K562 (cell line): ENCODE measurements around the gene HS3ST2. TPM values are rescaled to one million over a fixed set of nuclear protein-coding genes. Genes with fewer than 3 reads are reported as not detected.

ENCODE experiments used
- ATAC-seq: fragments of 200-7000 bp; cut with Tn5 transposase; 3 replicates; pipeline ENCODE4 v1.9.1; 2020; ENCODE audit warnings: moderate library complexity
- BruUV-seq: library from RNA; stranded (reverse); fragments of 400-500 nt; replicated peaks from 2 replicates; lab custom pipeline; 2021; lab: Mats Ljungman, UMichigan
- CTCF ChIA-PET: fragments of 300-600 bp; formaldehyde crosslinking; extraction: SDS; loops from one replicate; lab custom pipeline; 2021; ENCODE audit warnings: low intra/inter-chr PET ratio; lab: Yijun Ruan, JAX
- POLR2A ChIA-PET: fragments of 300-600, 350-650 bp; sonication (Branson Sonifier 250); formaldehyde crosslinking; extraction: SDS; loops from one replicate; lab custom pipeline; 2021; ENCODE audit warnings: antibody characterized with exemption, inconsistent platforms; lab: Yijun Ruan, JAX
- DNase-seq, 4 experiments: peaks; one replicate each; pipeline versions ENCODE4 v3.0.0 to v3.0.0-alpha.2; 2011 to 2018; ENCODE audit warnings: low spot score in 3 of 4, mixed read lengths in 3 of 4; ENCODE audit errors: extremely low read depth in 1 of 4
- FAIRE-seq: peaks from 2 replicates; lab custom pipeline; 2011; peaks lifted over from hg19 to GRCh38; lab: Jason Lieb, UNC
- H2AFZ ChIP-seq: 2 replicates; pipeline ENCODE4 v1.6.0; 2011; ENCODE audit warnings: low read depth, low read length, control low read depth, inconsistent platforms
- H3K27ac ChIP-seq: fragments of 200-600 bp; 3 replicates; pipeline ENCODE4 v1.8.0; 2011; ENCODE audit warnings: low read depth, mild to moderate bottlenecking, control low read depth, inconsistent platforms, low read length, moderate library complexity, mixed read lengths; ENCODE audit errors: extremely low read depth
- H3K27me3 ChIP-seq, 2 experiments: fragments of 300-600 bp in 1 of 2; 2 replicates in 1 of 2; 3 replicates in 1 of 2; pipeline versions ENCODE4 v1.6.0 to v1.8.0; 2011; ENCODE audit warnings: inconsistent platforms in 2 of 2, low read length in 2 of 2, mild to moderate bottlenecking in 1 of 2, mixed read lengths in 1 of 2, moderate library complexity in 1 of 2; ENCODE audit not compliant: control insufficient read depth in 2 of 2, insufficient read depth in 2 of 2
- H3K36me3 ChIP-seq: fragments of 300-600 bp; 3 replicates; pipeline ENCODE4 v1.8.0; 2011; ENCODE audit warnings: mild to moderate bottlenecking, low read length, inconsistent platforms; ENCODE audit not compliant: control insufficient read depth, insufficient read depth
- H3K4me1 ChIP-seq, 2 experiments: fragments of 200-600 bp in 1 of 2; replicated peaks in 1 of 2; 2 replicates in 1 of 2; 3 replicates in 1 of 2; pipeline versions ENCODE4 v1.5.1 to v1.8.0; 2011; ENCODE audit warnings: inconsistent platforms in 2 of 2, low read length in 2 of 2, mild to moderate bottlenecking in 1 of 2, mixed read lengths in 1 of 2, moderate library complexity in 1 of 2; ENCODE audit not compliant: control insufficient read depth in 2 of 2, insufficient read depth in 2 of 2
- H3K4me2 ChIP-seq: 2 replicates; pipeline ENCODE4 v1.6.1; 2011; ENCODE audit warnings: low read length, control low read depth, inconsistent platforms, mixed read lengths; ENCODE audit not compliant: insufficient read depth
- H3K4me3 ChIP-seq: fragments of 200-600 bp; sonication (generic), shearing (Covaris generic); 2 replicates; pipeline ENCODE4 v1.5.1; 2016; ENCODE audit warnings: control low read depth, inconsistent platforms
- H3K79me2 ChIP-seq: fragments of 200-600 bp; 3 replicates; pipeline ENCODE4 v1.8.0; 2011; ENCODE audit warnings: low read length, inconsistent platforms; ENCODE audit not compliant: control insufficient read depth, insufficient read depth
- H3K9ac ChIP-seq, 2 experiments: 2 replicates each; pipeline versions ENCODE4 v1.6.0 to v1.6.1; 2011; ENCODE audit warnings: low read depth in 2 of 2, low read length in 2 of 2, control low read depth in 1 of 2, inconsistent platforms in 1 of 2, mild to moderate bottlenecking in 1 of 2, mixed read lengths in 1 of 2; ENCODE audit not compliant: insufficient read depth in 1 of 2
- H3K9me1 ChIP-seq: one replicate; pipeline ENCODE4 v1.6.0; 2011; ENCODE audit warnings: inconsistent platforms, mild to moderate bottlenecking, low read length, moderate library complexity; ENCODE audit not compliant: control insufficient read depth, insufficient read depth
- H3K9me3 ChIP-seq: replicated peaks from 2 replicates; pipeline ENCODE4 v1.5.1; 2011; ENCODE audit warnings: low read depth, low read length, inconsistent platforms; ENCODE audit not compliant: control insufficient read depth, insufficient read depth
- H4K20me1 ChIP-seq: replicated peaks from 2 replicates; pipeline ENCODE4 v1.6.1; 2011; ENCODE audit warnings: low read length, inconsistent platforms, mixed read lengths; ENCODE audit not compliant: control insufficient read depth, insufficient read depth
- POLR2AphosphoS5 ChIP-seq: IDR thresholded peaks from 2 replicates; pipeline ENCODE4 v1.6.1; 2011; ENCODE audit warnings: mild to moderate bottlenecking, low read depth, low read length, moderate library complexity; ENCODE audit not compliant: control insufficient read depth, insufficient read depth
- ZNF316 ChIP-seq: fragments of 450-650 bp; IDR thresholded peaks from 2 replicates; pipeline ENCODE4 v1.6.1; 2016
- ZNF668 ChIP-seq: fragments of 250-450 bp; sonication (Bioruptor Pico); IDR thresholded peaks from 2 replicates; pipeline ENCODE4 v1.8.0; 2022; ENCODE audit warnings: mild to moderate bottlenecking, inconsistent platforms
- WGBS: fragments of 100-300 bp; shearing (Covaris generic); methylation state at CpG from one replicate; pipeline ENCODE4 v1.1.6; 2016; ENCODE audit warnings: low coverage, mixed read lengths; ENCODE audit not compliant: insufficient coverage; ENCODE audit errors: missing lambda C conversion rate; 5-methylcytosine and 5-hydroxymethylcytosine counted together
- in situ Hi-C: fragments of 300-500 bp; cut with MboI; formaldehyde crosslinking; loops from 4 replicates; pipeline ENCODE4 v1.15.0; 2018; ENCODE audit warnings: inconsistent platforms, mixed read lengths
- intact Hi-C: fragments of 100-400 bp; cut with micrococcal nuclease; formaldehyde crosslinking; loops from 2 replicates; pipeline ENCODE4 v1.14.2; 2022
- polyA plus RNA-seq, 8 experiments: library from polyadenylated mRNA; depleted of rRNA in 4 of 8; stranded (reverse) in 5 of 8; unstranded in 3 of 8; fragments of >200 nt; fragmentation: Nextera tagmentation in 2 of 8; fragmentation: Illumina TruSeq in 1 of 8; extraction: Ambion mirVana in 2 of 8; extraction: Trizol in 1 of 8; gene quantifications; 2 replicates each; pipeline versions ENCODE4 v1.2.1 to v1.2.3, GENCODE V29; 2011 to 2014; ENCODE audit warnings: inconsistent platforms in 1 of 8, missing spikeins in 1 of 8
- total RNA-seq, 7 experiments: library from RNA; depleted of rRNA in 6 of 7; stranded (reverse); fragments of >200 nt in 6 of 7; fragmentation: Illumina TruSeq in 2 of 7; extraction: Trizol in 2 of 7; gene quantifications; 2 replicates each; pipeline versions ENCODE4 v1.2.1 to v1.2.3, GENCODE V29; 2011 to 2021; ENCODE audit warnings: low replicate concordance in 1 of 7

The HS3ST2 gene
- total and polyA plus RNA-seq, 9 of the 15 experiments (the other 6 are each of a cell fraction or from before 2014, with no cell fraction given), result not detected

DNA sequence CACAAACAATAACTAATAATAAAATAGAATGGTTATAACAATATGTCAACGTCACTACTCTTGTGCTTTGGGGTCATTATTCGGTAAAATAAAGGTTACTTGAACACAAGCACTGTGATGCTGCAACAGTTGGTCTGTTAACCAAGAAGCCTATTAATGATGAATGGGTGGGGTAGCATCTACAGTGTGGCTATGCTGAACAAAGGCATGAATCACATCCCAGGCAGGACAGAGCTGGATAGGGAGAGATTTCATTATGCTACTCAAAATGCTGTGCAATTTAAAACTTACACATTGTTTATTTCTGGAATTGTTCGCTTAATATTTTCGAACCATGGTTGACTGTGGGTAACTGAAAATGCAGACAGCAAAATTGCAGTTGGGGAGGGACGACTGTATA, 9.1 kb upstream of the HS3ST2 start:
- no peak overlapping the region for H3K27ac ChIP-seq
- 0% methylated on average over 5 of the region's 5 CpGs for WGBS
- no TSS peak for BruUV-seq

DNA sequence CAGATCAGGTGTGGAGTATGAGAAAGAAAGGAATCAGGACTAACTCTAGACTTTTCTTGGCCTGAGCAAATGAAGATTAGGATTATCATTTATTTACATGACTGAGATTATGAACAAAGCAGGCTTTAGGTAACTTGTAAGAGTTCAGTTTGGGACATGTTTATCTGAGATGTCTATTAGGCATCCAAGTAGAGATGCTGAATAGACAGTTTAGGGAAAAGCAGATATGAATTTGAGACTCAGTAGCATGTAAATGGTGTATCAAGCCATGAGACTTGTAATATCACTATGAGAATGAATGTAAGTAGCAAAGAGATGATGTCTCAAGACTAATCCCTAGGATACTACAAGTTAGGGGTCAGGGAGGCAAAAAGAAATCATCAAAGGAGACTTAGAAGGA, 8.6 kb upstream of the HS3ST2 start:
- no peak overlapping the region for H2AFZ ChIP-seq
- no peak overlapping the region for H3K9ac ChIP-seq
- H4K20me1 ChIP-seq, result no peaks in the 10 kb centered on the region
- no peaks in the 10 kb centered on the region for H3K4me1 ChIP-seq
- H3K9me1 ChIP-seq, result no peaks in the 10 kb centered on the region
- POLR2A ChIA-PET, result no interaction called here
- ATAC-seq (no peak), FAIRE-seq (no peak), DNase-seq (no peak)
- intact Hi-C loops, result no loop called here
- no peak overlapping the region for H3K27ac ChIP-seq
- no peak for TF ChIP-seq POLR2AphosphoS5
- peak; percentile 50 for TF ChIP-seq ZNF316
- no peaks in the 10 kb centered on the region for H3K36me3 ChIP-seq
- no peak overlapping the region for H3K4me3 ChIP-seq
- no peaks in the 10 kb centered on the region for H3K27me3 ChIP-seq
- no peak overlapping the region for H3K4me2 ChIP-seq
- in situ Hi-C loops, result no loop called here
- H3K79me2 ChIP-seq, result no peaks in the 10 kb centered on the region
- BruUV-seq, result no TSS peak
- no peaks in the 10 kb centered on the region for H3K9me3 ChIP-seq
- CTCF ChIA-PET, result no interaction called here

More for the DNA sequence above, 9.1 kb upstream of the HS3ST2 start:
- H3K4me3 ChIP-seq, result no peak overlapping the region
- ChIA-PET POLR2A (no interaction called here), CTCF (no interaction called here)
- ATAC-seq, result no peak
- H4K20me1 ChIP-seq, result no peaks in the 10 kb centered on the region
- no peaks in the 10 kb centered on the region for H3K9me3 ChIP-seq
- no peaks in the 10 kb centered on the region for H3K27me3 ChIP-seq
- no peaks in the 10 kb centered on the region for H3K79me2 ChIP-seq
- no peaks in the 10 kb centered on the region for H3K9me1 ChIP-seq
- intact Hi-C loops, result no loop called here
- TF ChIP-seq ZNF668 (CRISPR knock-in tag), result no peak
- DNase-seq, result no peak
- no peak overlapping the region for H3K4me2 ChIP-seq
- no peak overlapping the region for H3K9ac ChIP-seq
- in situ Hi-C loops, result no loop called here
- H2AFZ ChIP-seq, result no peak overlapping the region
- no peaks in the 10 kb centered on the region for H3K4me1 ChIP-seq
- FAIRE-seq, result no peak
- no peaks in the 10 kb centered on the region for H3K36me3 ChIP-seq
